ENCODE measurements around the gene HOOK1.

DNA sequence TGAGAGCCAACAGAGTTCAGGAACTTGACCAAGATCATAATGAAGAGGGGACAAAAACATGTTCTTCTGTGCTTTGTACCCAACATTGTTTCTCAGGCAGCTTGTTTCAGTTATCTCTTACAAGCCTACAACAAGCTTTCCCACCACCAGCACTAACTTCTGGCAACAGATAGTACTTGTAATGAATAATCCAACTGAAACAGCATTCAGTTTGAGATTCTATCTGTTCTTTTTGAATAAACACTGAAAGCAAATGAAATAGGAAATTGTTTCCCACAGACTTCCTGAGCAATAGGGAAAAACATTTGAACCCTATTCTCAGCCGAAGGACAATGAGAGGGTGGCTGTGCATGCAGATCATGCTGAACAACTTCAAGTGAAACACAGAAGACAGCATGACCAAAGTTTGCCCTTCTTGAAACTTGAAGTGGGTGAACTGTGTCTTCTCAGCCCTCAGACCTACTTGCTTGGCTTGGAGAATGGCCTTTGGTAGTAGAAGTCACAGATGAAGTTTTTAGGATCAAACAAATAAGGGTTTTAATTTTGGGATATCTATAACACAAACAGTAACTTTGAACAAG, 11.2 kb upstream of the HOOK1 start:
- no peak for TF ChIP-seq POLR2A (IDR thresholded peaks at IDR 0.05)
- TF ChIP-seq, protein P1, sequence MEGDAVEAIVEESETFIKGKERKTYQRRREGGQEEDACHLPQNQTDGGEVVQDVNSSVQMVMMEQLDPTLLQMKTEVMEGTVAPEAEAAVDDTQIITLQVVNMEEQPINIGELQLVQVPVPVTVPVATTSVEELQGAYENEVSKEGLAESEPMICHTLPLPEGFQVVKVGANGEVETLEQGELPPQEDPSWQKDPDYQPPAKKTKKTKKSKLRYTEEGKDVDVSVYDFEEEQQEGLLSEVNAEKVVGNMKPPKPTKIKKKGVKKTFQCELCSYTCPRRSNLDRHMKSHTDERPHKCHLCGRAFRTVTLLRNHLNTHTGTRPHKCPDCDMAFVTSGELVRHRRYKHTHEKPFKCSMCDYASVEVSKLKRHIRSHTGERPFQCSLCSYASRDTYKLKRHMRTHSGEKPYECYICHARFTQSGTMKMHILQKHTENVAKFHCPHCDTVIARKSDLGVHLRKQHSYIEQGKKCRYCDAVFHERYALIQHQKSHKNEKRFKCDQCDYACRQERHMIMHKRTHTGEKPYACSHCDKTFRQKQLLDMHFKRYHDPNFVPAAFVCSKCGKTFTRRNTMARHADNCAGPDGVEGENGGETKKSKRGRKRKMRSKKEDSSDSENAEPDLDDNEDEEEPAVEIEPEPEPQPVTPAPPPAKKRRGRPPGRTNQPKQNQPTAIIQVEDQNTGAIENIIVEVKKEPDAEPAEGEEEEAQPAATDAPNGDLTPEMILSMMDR (IDR thresholded peaks at IDR 0.05): no peak
